ENCODE results near the gene PNPLA6.

- TF ChIP-seq EZH2 (IDR thresholded peaks at IDR 0.05), result no peak
- TF ChIP-seq POLR2AphosphoS5 (IDR thresholded peaks at IDR 0.05; ENCODE audit: borderline replicate concordance, low read depth, low read length), result no peak
Measured at GRCh38 chr19:7541475-7541824, 5.9 kb downstream of the PNPLA6 start.
